ENCODE data around the gene METAP1D.
A peak's percentile ranks its signal among the peaks of the same experiment; 100 is the strongest.

Gene METAP1D

GRCh38 chr2:172031536-172031935 lies 31.8 kb downstream of the METAP1D start:
- no peak for TF ChIP-seq CTCF (conservative IDR thresholded peaks at IDR 0.05; ENCODE audit: low read depth, low read length)
- DNase-seq (ENCODE audit: low read depth), result no peak
- no peak overlapping the region for H3K4me3 ChIP-seq (ENCODE audit: low read depth, low read length)

- TF ChIP-seq CTCF (conservative IDR thresholded peaks at IDR 0.05; ENCODE audit: low read depth, low read length), result no peak
- DNase-seq (ENCODE audit: low read depth), result no peak
- no peak overlapping the region for H3K4me3 ChIP-seq (ENCODE audit: low read depth, low read length)
Measured at GRCh38 chr2:172038121-172038520, 38.4 kb downstream of the METAP1D start.

DNA sequence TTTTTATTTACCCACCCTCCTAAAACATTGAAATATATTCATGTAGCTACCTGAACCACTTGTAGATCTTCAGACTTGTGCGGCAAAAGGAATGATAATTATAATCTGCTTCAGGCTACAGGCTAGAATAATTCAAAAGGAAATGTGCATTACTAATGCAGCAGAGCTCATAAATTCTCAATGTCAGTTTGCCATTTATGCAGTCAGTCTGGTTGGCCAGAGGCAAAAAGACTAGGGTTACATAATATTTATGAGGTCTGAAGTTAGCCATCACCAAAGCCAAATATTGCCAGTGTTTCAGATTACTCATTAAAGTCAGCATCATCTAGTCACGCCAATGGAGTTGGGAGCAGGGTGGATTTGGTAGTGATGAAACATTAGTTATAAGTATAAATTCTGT lies 38.9 kb downstream of the METAP1D start:
- H3K4me3 ChIP-seq (ENCODE audit: low read depth, low read length), result no peak overlapping the region
- no peak for TF ChIP-seq CTCF (conservative IDR thresholded peaks at IDR 0.05; ENCODE audit: low read depth, low read length)
- no peak for DNase-seq (ENCODE audit: low read depth)

DNA sequence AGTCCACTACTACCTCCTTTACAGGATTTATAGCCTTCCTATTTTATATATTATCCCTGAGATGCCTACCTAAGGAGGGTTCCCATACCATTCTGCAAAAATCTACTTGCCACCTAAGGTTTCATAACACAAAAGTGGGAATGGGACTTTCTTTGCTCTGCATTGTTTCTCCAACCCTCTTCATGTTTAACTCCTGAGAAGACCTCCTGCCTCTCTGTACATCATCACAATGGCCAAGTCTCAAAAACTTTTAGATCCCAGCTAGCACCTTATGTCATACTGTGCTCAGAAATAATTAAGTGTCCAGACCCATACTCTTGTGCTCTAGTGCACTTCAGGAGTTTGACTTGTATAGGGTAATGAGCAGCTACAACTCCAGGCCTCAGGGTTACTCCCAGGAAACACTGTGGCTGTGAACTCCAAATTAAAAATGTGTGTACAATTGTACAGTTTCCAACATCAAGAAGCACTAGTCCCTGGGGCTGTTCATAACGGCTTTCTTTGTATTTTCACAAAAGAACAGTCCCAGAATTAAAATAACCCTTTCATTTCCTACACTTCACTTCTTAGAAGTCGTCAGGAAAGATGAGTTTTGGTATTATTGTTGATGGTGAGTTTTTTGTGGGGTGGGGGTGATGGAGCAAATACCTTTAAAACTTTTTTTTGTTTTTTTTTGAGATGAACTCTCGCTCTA lies 39.4 kb downstream of the METAP1D start:
- H3K4me3 ChIP-seq (ENCODE audit: low read depth, low read length), result no peak overlapping the region
- TF ChIP-seq CTCF (conservative IDR thresholded peaks at IDR 0.05; ENCODE audit: low read depth, low read length), result no peak
- no peak for DNase-seq (ENCODE audit: low read depth)

GRCh38 chr2:172040311-172040710 lies 40.6 kb downstream of the METAP1D start:
- no peak for DNase-seq (ENCODE audit: low read depth)
- no peak for TF ChIP-seq CTCF (conservative IDR thresholded peaks at IDR 0.05; ENCODE audit: low read depth, low read length)
- no peak overlapping the region for H3K4me3 ChIP-seq (ENCODE audit: low read depth, low read length)

GRCh38 chr2:172046080-172046678 lies 46.4 kb downstream of the METAP1D start:
- no peak for TF ChIP-seq CTCF (conservative IDR thresholded peaks at IDR 0.05; ENCODE audit: low read depth, low read length)
- peak; percentile 5 for DNase-seq (ENCODE audit: low read depth)
- no peak overlapping the region for H3K4me3 ChIP-seq (ENCODE audit: low read depth, low read length)
